SK-N-SH treated with all-trans-retinoic acid at 6 μM for 48 hours (cell line): ENCODE data around the gene OSCAR.
"Not testable (repeated sequence)": the region's sequence is repeated elsewhere in the genome, so short reads cannot be mapped to it uniquely, and the experiment has no call there.

ENCODE experiments used
- ARNTL ChIP-seq: fragments of 450-650 bp; formaldehyde crosslinking; IDR thresholded peaks from 2 replicates; pipeline ENCODE4 v1.5.0; 2020; ENCODE audit warnings: low read depth, mild to moderate bottlenecking, moderate library complexity, borderline replicate concordance
- BACH2 ChIP-seq: fragments of 250-450 bp; sonication (Bioruptor Pico); IDR thresholded peaks from 2 replicates; pipeline ENCODE4 v1.9.0; 2021; ENCODE audit warnings: mild to moderate bottlenecking, borderline replicate concordance
- CREB5 ChIP-seq: fragments of 250-450 bp; sonication (Bioruptor Pico); IDR thresholded peaks from 2 replicates; pipeline ENCODE4 v1.5.1; 2020; ENCODE audit warnings: low read depth, mild to moderate bottlenecking, moderate library complexity
- ESRRG ChIP-seq: fragments of 250-450 bp; sonication (Bioruptor Pico); IDR thresholded peaks from 2 replicates; pipeline ENCODE4 v1.6.1; 2021; ENCODE audit warnings: mild to moderate bottlenecking
- ISL1 ChIP-seq: fragments of 250-450 bp; sonication (Bioruptor Pico); IDR thresholded peaks from 2 replicates; pipeline ENCODE4 v2.1.2; 2022; ENCODE audit warnings: mild to moderate bottlenecking, moderate library complexity
- OSR1 ChIP-seq: fragments of 250-450 bp; sonication (Bioruptor Pico); IDR thresholded peaks from 2 replicates; pipeline ENCODE4 v1.8.0; 2022; ENCODE audit warnings: moderate library complexity, mild to moderate bottlenecking, inconsistent platforms
- PATZ1 ChIP-seq: fragments of 250-450 bp; sonication (Bioruptor Pico); IDR thresholded peaks from 2 replicates; pipeline ENCODE4 v1.8.0; 2020; ENCODE audit warnings: mild to moderate bottlenecking, moderate library complexity, borderline replicate concordance
- PPARA ChIP-seq: fragments of 250-450 bp; sonication (Bioruptor Pico); IDR thresholded peaks from 2 replicates; pipeline ENCODE4 v1.5.0; 2020; ENCODE audit warnings: mild to moderate bottlenecking, borderline replicate concordance
- TCF4 ChIP-seq: fragments of 250-450 bp; sonication (Bioruptor Pico); IDR thresholded peaks from 2 replicates; pipeline ENCODE4 v1.8.0; 2021; ENCODE audit warnings: mild to moderate bottlenecking, moderate library complexity, borderline replicate concordance
- TOX ChIP-seq: fragments of 250-450 bp; sonication (Bioruptor Pico); IDR thresholded peaks from 2 replicates; pipeline ENCODE4 v1.8.0; 2021; ENCODE audit warnings: mild to moderate bottlenecking, moderate library complexity, borderline replicate concordance
- ZFP3 ChIP-seq: fragments of 250-450 bp; sonication (Bioruptor Pico); IDR thresholded peaks from 2 replicates; pipeline ENCODE4 v1.5.0; 2020; ENCODE audit warnings: mild to moderate bottlenecking, moderate library complexity
- ZNF565 ChIP-seq: fragments of 450-650 bp; formaldehyde crosslinking; conservative IDR thresholded peaks from 2 replicates; pipeline ENCODE4 v1.5.0; 2020; ENCODE audit warnings: low read depth, mild to moderate bottlenecking, moderate library complexity
- TF ChIP-seq, protein P1 (sequence below): fragments of 250-450 bp; sonication (Bioruptor Pico); IDR thresholded peaks from 2 replicates; pipeline ENCODE4 v1.5.1; 2021; ENCODE audit warnings: mild to moderate bottlenecking, moderate library complexity

DNA sequence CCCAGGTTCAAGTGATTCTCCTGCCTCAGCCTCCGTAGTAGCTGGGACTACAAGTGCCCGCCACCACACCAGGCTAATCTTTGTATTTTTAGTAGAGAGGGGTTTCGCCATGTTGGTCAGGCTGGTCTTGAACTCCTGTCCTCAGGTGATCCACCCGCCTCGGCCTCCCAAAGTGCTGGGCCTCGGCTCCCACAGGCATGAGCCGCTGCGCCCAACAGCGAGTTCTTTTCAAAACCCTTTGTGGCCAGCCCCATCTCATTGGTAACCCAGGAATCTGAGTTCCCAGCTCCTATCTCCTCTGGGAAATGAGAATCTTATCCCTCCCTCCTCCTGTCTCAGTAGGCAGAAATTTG lies 724 bp downstream of the OSCAR start:
- not testable (repeated sequence) for TF ChIP-seq PATZ1; ARNTL (CRISPR knock-in tag); OSR1; ISL1 (CRISPR knock-in tag); ESRRG (CRISPR knock-in tag); TOX (CRISPR knock-in tag); PPARA (CRISPR knock-in tag); ZNF565; BACH2 (CRISPR knock-in tag); ZFP3; CREB5 (CRISPR knock-in tag); TCF4 (CRISPR knock-in tag)
- TF ChIP-seq, protein P1, sequence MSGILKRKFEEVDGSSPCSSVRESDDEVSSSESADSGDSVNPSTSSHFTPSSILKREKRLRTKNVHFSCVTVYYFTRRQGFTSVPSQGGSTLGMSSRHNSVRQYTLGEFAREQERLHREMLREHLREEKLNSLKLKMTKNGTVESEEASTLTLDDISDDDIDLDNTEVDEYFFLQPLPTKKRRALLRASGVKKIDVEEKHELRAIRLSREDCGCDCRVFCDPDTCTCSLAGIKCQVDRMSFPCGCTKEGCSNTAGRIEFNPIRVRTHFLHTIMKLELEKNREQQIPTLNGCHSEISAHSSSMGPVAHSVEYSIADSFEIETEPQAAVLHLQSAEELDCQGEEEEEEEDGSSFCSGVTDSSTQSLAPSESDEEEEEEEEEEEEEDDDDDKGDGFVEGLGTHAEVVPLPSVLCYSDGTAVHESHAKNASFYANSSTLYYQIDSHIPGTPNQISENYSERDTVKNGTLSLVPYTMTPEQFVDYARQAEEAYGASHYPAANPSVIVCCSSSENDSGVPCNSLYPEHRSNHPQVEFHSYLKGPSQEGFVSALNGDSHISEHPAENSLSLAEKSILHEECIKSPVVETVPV (CRISPR knock-in tag) = not testable (repeated sequence)
